KMS-11 (cell line): ENCODE data around the gene CZIB.

Experiments used
- H2AFZ ChIP-seq: fragments of 200-600 bp; sonication (generic); 2 replicates; pipeline ENCODE4 v1.6.1; 2016; ENCODE audit warnings: antibody characterized with exemption, mixed run types, low read depth
- H3K27ac ChIP-seq: fragments of 200-600 bp; sonication (generic); 2 replicates; pipeline ENCODE4 v1.6.1; 2016; ENCODE audit warnings: mild to moderate bottlenecking, mixed run types
- H3K27me3 ChIP-seq: fragments of 200-600 bp; sonication (generic); 2 replicates; pipeline ENCODE4 v1.6.1; 2017; ENCODE audit warnings: mild to moderate bottlenecking, low read depth, mixed run types, moderate library complexity; ENCODE audit not compliant: insufficient read depth
- H3K36me3 ChIP-seq: fragments of 200-600 bp; sonication (generic); 2 replicates; pipeline ENCODE4 v1.6.1; 2017; ENCODE audit warnings: mild to moderate bottlenecking, mixed run types; ENCODE audit not compliant: insufficient read depth
- H3K4me1 ChIP-seq: fragments of 200-600 bp; sonication (generic); 2 replicates; pipeline ENCODE4 v1.6.1; 2016; ENCODE audit warnings: mild to moderate bottlenecking, low read depth, mixed run types; ENCODE audit not compliant: poor library complexity, severe bottlenecking
- H3K4me2 ChIP-seq: fragments of 200-600 bp; sonication (generic); 2 replicates; pipeline ENCODE4 v1.7.0; 2016; ENCODE audit warnings: mild to moderate bottlenecking, mixed run types
- H3K4me3 ChIP-seq: fragments of 200-600 bp; sonication (generic); IDR thresholded peaks from 2 replicates; pipeline ENCODE4 v1.6.1; 2017; ENCODE audit warnings: low read depth, low read length, mixed read lengths; ENCODE audit not compliant: insufficient read depth
- H3K79me2 ChIP-seq: fragments of 200-600 bp; sonication (generic); 2 replicates; pipeline ENCODE4 v1.6.1; 2016; ENCODE audit warnings: low read depth, mixed run types; ENCODE audit not compliant: insufficient read depth
- H3K9ac ChIP-seq: fragments of 200-600 bp; sonication (generic); 2 replicates; pipeline ENCODE4 v1.6.1; 2016; ENCODE audit warnings: mild to moderate bottlenecking, mixed run types
- H4K20me1 ChIP-seq: fragments of 200-600 bp; sonication (generic); 2 replicates; pipeline ENCODE4 v1.6.1; 2016; ENCODE audit warnings: mild to moderate bottlenecking, mixed run types; ENCODE audit not compliant: insufficient read depth
- TF ChIP-seq, protein P1 (sequence below): fragments of 200-600 bp; sonication (generic); conservative IDR thresholded peaks from 2 replicates; pipeline ENCODE4 v1.6.1; 2017; ENCODE audit warnings: low read depth, mild to moderate bottlenecking, antibody characterized with exemption, low read length, moderate library complexity, mixed read lengths

CZIB gene

DNA sequence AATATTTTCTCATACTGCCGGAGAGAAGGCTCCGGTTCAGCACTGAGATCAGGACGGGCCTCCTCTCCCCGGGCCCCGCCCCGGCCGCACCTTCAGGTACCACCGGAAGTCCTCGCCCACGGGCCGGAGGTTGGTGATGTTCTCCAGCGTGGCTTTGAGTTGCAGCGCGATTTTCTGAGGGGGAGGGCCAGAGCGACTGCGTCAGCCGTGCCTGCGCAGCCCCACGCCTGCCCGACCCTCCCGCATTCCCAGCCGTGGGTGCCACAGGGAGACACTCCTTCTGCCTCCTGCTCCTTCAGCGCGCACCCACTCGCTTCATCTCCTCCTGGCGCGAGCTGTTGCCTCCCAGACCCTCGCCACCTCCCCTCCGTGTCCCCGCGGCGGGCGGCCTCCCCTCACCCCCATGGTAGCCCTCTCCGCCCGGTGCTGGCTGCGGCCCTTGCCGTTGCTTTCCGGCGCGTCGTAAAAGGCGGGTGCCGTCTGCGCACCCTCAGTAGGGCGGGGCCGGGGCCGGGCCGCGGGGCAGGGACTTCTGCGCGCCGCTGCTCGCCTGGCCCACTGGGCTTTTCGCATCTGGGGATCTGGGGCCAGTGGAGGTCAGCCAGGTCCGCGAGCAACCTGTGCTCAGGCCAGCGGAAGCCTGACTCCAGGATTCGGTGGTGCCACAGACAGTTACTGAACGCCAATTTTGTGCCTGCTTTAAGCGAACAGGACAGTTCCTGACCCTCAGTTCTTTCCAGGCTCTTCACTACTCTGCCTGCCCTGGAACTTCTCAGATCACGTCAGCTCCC lies at the start of gene CZIB:
Gene CZIB (minus strand): TSS at position 464 of the 791 bp plus-strand sequence. CDS start 59 bp downstream, at position 405.
- H3K27ac ChIP-seq = peak within 1 kb of the TSS; percentile 65
- peaks cover 5% of the 10 kb centered on the region; the same call in 1 of the 2 replicates for H3K79me2 ChIP-seq
- no peaks in the 10 kb centered on the region for H4K20me1 ChIP-seq
- peak within 1 kb of the TSS; percentile 71 for H3K9ac ChIP-seq
- peaks cover 14% of the 10 kb centered on the region for H3K4me1 ChIP-seq
- no peaks in the 10 kb centered on the region for H3K36me3 ChIP-seq
- peak within 1 kb of the TSS; percentile 61 for H3K4me2 ChIP-seq
- H3K4me3 ChIP-seq = peak within 1 kb of the TSS; percentile 88
- TF ChIP-seq, protein P1, sequence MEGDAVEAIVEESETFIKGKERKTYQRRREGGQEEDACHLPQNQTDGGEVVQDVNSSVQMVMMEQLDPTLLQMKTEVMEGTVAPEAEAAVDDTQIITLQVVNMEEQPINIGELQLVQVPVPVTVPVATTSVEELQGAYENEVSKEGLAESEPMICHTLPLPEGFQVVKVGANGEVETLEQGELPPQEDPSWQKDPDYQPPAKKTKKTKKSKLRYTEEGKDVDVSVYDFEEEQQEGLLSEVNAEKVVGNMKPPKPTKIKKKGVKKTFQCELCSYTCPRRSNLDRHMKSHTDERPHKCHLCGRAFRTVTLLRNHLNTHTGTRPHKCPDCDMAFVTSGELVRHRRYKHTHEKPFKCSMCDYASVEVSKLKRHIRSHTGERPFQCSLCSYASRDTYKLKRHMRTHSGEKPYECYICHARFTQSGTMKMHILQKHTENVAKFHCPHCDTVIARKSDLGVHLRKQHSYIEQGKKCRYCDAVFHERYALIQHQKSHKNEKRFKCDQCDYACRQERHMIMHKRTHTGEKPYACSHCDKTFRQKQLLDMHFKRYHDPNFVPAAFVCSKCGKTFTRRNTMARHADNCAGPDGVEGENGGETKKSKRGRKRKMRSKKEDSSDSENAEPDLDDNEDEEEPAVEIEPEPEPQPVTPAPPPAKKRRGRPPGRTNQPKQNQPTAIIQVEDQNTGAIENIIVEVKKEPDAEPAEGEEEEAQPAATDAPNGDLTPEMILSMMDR = no peak
- H3K27me3 ChIP-seq = no peaks in the 10 kb centered on the region
- H2AFZ ChIP-seq = peak within 1 kb of the TSS; percentile 90

GRCh38 chr1:53270107-53270506 lies 49.7 kb upstream of the CZIB start:
- TF ChIP-seq, protein P1 = no peak
- Histone ChIP-seq H3K27ac (no peak overlapping the region), H3K79me2 (no peaks in the 10 kb centered on the region), H3K9ac (no peak overlapping the region), H4K20me1 (no peaks in the 10 kb centered on the region), H3K4me1 (peaks cover 15% of the 10 kb centered on the region), H3K4me3 (no peak overlapping the region), H2AFZ (no peak overlapping the region), H3K27me3 (no peaks in the 10 kb centered on the region), H3K4me2 (no peak overlapping the region), H3K36me3 (peaks cover 3% of the 10 kb centered on the region)

GRCh38 chr1:53267761-53268160 lies 47.3 kb upstream of the CZIB start:
- peaks cover 15% of the 10 kb centered on the region for H3K4me1 ChIP-seq
- no peak overlapping the region for H3K9ac ChIP-seq
- H3K4me2 ChIP-seq = no peak overlapping the region
- no peak overlapping the region for H2AFZ ChIP-seq
- TF ChIP-seq, protein P1 = no peak
- H3K36me3 ChIP-seq = peaks cover 5% of the 10 kb centered on the region; the same call in 1 of the 2 replicates
- no peaks in the 10 kb centered on the region for H3K79me2 ChIP-seq
- no peak overlapping the region for H3K27ac ChIP-seq
- no peaks in the 10 kb centered on the region for H3K27me3 ChIP-seq
- no peaks in the 10 kb centered on the region for H4K20me1 ChIP-seq
- no peak overlapping the region for H3K4me3 ChIP-seq

GRCh38 chr1:53266038-53266437 lies 45.6 kb upstream of the CZIB start:
- H3K4me3 ChIP-seq = no peak overlapping the region
- no peaks in the 10 kb centered on the region for H4K20me1 ChIP-seq
- H3K9ac ChIP-seq = no peak overlapping the region
- H2AFZ ChIP-seq = no peak overlapping the region
- no peak overlapping the region for H3K4me2 ChIP-seq
- H3K79me2 ChIP-seq = no peaks in the 10 kb centered on the region
- peaks cover 12% of the 10 kb centered on the region for H3K4me1 ChIP-seq
- no peaks in the 10 kb centered on the region for H3K27me3 ChIP-seq
- H3K36me3 ChIP-seq = peaks cover 16% of the 10 kb centered on the region; the same call in 1 of the 2 replicates
- TF ChIP-seq, protein P1 = peak; percentile 42
- no peak overlapping the region for H3K27ac ChIP-seq
